Amniotic stem cell (primary cell): Measurements from ENCODE around the gene SLC25A13.

Experiments
- DNase-seq: peaks from one replicate; lab custom pipeline; 2025; lab: John Stamatoyannopoulos, UW

The SLC25A13 gene

GRCh38 chr7:96202102-96202501 is 119.8 kb downstream of the SLC25A13 start:
- DNase-seq, result no peak

- DNase-seq, result no peak
Measured at GRCh38 chr7:96200740-96201139, 121.2 kb downstream of the SLC25A13 start.

GRCh38 chr7:96199421-96199820 is 122.5 kb downstream of the SLC25A13 start:
- no peak for DNase-seq

GRCh38 chr7:96198047-96198636 is 123.8 kb downstream of the SLC25A13 start:
- DNase-seq, result no peak

GRCh38 chr7:96196676-96197075 is 125.2 kb downstream of the SLC25A13 start:
- DNase-seq, result no peak

- no peak for DNase-seq
Measured at GRCh38 chr7:96189129-96189820, 132.6 kb downstream of the SLC25A13 start.

- no peak for DNase-seq
Measured at GRCh38 chr7:96188591-96188991, 133.3 kb downstream of the SLC25A13 start.

- DNase-seq, result no peak
Measured at GRCh38 chr7:96188174-96188581, 133.7 kb downstream of the SLC25A13 start.

- DNase-seq, result no peak
Measured at GRCh38 chr7:96187735-96188134, 134.2 kb downstream of the SLC25A13 start.

- DNase-seq, result no peak
Measured at GRCh38 chr7:96184783-96185182, 137.1 kb downstream of the SLC25A13 start.

GRCh38 chr7:96183163-96183670 is 138.7 kb downstream of the SLC25A13 start:
- DNase-seq, result no peak

- no peak for DNase-seq
Measured at GRCh38 chr7:96182424-96183158, 139.3 kb downstream of the SLC25A13 start.

- no peak for DNase-seq
Measured at GRCh38 chr7:96181174-96181573, 140.7 kb downstream of the SLC25A13 start.

GRCh38 chr7:96179837-96180236 is 142.1 kb downstream of the SLC25A13 start:
- no peak for DNase-seq

GRCh38 chr7:96179341-96179740 is 142.6 kb downstream of the SLC25A13 start:
- no peak for DNase-seq

- DNase-seq, result no peak
Measured at GRCh38 chr7:96178581-96178980, 143.3 kb downstream of the SLC25A13 start.

GRCh38 chr7:96177353-96177752 is 144.5 kb downstream of the SLC25A13 start:
- DNase-seq, result no peak

- DNase-seq, result no peak
Measured at GRCh38 chr7:96174812-96175211, 147.1 kb downstream of the SLC25A13 start.

- no peak for DNase-seq
Measured at GRCh38 chr7:96173781-96174180, 148.1 kb downstream of the SLC25A13 start.

GRCh38 chr7:96169439-96169838 is 152.5 kb downstream of the SLC25A13 start:
- no peak for DNase-seq

GRCh38 chr7:96167424-96167823 is 154.5 kb downstream of the SLC25A13 start:
- no peak for DNase-seq

GRCh38 chr7:96161897-96162296 is 160.0 kb downstream of the SLC25A13 start:
- no peak for DNase-seq

- DNase-seq, result no peak
Measured at GRCh38 chr7:96157856-96158255, 164.0 kb downstream of the SLC25A13 start.
